ENCODE measurements around the gene HSDL2.

The HSDL2 gene

DNA sequence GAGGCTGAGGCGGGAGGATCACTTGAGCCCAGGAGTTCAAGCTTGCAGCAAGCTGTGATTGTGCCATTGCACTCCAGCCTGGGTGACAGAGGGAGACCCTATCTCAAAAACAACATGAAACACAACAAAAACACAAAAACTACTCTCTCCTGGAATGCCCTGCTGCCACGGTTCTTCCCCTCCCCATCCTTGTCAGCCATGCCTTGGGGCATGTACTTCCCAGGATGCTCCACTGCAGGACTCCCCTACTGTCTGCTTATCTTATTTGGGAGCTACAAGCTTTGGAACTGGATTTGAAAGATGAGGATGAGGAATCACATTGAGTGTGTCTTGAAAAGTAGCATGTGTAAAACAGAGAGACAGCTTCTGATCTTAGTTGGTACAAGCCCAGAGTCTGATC is 66.6 kb downstream of the HSDL2 start:
- no peak for DNase-seq (ENCODE audit: low read depth)

GRCh38 chr9:112447283-112447761 is 67.4 kb downstream of the HSDL2 start:
- peak; percentile 71 for DNase-seq (ENCODE audit: low read depth)

DNA sequence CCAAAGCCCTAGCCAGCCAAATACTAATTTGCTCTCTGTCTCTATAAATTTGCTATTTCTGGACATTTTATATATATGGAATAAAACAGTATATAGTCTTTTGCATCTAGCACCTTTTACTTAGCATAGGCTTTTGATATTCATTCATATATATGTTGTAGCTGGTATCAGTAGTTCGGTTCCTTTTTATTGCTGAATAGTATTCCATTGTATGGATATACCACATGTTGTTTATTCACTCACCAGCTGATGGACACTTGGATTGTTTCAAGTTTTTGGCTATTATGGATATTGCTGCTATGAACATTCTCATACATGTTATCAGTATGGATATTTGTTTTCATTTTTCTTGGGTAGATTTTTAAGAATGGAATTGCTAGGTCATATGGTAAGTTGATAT is 82.9 kb downstream of the HSDL2 start:
- DNase-seq (ENCODE audit: low read depth) = no peak

DNA sequence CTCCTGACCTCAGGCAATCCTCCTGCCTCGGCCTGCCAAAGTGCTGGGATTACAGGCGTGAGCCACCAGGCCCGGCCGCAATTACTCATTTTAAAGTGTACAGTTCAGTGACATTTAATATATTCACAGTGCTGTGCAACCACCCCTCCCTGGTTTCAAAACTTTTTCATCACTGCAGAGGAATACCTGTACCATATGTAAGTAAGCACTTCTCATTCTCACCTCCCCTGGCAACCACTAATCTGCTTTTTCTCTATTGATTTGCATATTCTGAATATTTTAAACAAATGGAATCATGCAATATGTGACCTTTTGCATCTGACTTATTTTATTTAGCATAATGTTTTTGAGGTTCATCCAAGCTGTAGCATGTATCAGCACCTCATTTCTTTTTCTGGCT is 85.4 kb downstream of the HSDL2 start:
- no peak for DNase-seq (ENCODE audit: low read depth)

DNA sequence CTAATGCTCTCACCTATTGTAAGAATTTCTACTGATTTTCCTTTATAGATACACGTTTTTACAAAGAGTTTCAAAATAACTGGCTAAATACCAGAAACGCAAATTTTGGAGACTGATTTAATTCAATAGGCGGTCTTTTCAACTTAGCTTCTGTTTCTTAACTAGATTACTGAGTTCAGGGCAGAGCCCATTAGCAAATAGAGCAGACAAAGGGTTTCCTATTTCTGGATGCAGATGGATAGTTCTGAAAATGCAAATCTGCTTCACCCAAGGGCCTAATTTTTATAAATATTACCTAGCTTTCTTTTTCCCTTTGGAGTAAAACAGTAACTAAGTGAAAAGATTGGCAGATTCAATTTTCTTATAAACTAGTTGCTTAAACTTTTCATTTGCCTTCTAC is 93.1 kb downstream of the HSDL2 start:
- DNase-seq (ENCODE audit: low read depth) = no peak

DNA sequence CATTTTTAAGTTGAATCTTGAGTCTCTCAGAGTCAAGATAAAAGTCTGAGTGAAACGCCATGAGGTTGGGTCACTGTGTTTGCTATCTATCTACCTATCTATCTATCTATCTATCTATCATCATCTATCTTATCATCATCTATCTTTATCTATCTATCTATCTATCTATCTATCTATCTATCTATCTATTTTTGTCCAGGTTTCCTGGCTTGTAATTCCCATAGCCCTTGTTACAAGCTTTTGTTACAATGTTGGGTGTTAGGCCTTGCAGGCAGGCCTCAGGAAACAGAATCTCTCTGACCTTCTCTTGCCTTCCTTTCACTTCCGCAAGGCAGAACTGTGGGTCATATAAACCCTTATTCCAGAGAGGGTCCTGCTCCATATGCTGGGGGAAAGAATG is 94.1 kb downstream of the HSDL2 start:
- DNase-seq (ENCODE audit: low read depth) = no peak

GRCh38 chr9:112475318-112475717 is 95.4 kb downstream of the HSDL2 start:
- DNase-seq (ENCODE audit: low read depth) = no peak

- no peak for DNase-seq (ENCODE audit: low read depth)
Measured at GRCh38 chr9:112477330-112477729, 97.4 kb downstream of the HSDL2 start.

- no peak for DNase-seq (ENCODE audit: low read depth)
Measured at GRCh38 chr9:112479221-112479620, 99.3 kb downstream of the HSDL2 start.

- no peak for DNase-seq (ENCODE audit: low read depth)
Measured at GRCh38 chr9:112484607-112485006, 104.7 kb downstream of the HSDL2 start.

GRCh38 chr9:112485574-112485973 is 105.7 kb downstream of the HSDL2 start:
- DNase-seq (ENCODE audit: low read depth) = no peak

DNA sequence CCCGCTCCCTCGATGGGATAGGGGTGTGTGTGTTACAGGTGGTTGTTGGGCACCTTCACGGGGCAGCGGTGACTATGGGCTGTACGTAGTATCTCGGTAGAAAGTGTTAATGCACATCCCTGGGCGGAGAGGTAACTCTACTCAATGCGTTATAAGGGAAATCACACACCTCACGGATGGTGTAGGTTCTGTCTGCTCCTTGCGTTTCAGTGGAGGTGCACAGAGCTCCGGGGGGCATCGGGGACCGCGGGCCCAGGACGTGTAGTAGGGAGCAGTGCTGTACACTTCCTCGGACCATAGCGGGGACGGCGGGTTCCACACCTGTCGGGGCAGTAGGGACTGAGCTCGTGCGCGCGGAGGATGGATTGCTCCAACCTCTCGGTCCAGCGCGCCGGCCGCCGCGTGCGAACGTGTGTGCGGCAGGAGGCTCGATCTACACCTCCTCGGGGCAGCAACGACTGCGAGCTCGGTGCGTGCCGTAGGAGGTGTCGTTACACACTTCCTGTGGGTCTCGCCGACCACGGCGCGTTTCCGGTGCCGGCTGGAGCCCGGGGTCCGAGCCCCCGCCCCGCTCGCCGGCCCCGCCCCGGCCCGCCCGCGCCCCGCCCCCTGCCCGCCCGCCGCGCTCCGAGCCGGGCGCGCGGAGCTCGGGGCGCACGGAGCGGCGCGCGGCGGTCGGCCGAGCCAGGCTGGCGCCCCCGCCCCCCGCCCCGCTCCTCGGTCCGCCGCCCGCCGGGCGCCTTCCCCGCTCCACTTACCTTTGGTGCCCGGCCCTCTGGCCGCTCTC is 106.5 kb downstream of the HSDL2 start, which contains the start of gene KIAA1958:
KIAA1958 (plus strand) TSS at position 607 of the 787 bp plus-strand sequence. CDS start 87,254 bp downstream, outside the sequence.
- DNase-seq (ENCODE audit: low read depth) = peak; percentile 50

DNA sequence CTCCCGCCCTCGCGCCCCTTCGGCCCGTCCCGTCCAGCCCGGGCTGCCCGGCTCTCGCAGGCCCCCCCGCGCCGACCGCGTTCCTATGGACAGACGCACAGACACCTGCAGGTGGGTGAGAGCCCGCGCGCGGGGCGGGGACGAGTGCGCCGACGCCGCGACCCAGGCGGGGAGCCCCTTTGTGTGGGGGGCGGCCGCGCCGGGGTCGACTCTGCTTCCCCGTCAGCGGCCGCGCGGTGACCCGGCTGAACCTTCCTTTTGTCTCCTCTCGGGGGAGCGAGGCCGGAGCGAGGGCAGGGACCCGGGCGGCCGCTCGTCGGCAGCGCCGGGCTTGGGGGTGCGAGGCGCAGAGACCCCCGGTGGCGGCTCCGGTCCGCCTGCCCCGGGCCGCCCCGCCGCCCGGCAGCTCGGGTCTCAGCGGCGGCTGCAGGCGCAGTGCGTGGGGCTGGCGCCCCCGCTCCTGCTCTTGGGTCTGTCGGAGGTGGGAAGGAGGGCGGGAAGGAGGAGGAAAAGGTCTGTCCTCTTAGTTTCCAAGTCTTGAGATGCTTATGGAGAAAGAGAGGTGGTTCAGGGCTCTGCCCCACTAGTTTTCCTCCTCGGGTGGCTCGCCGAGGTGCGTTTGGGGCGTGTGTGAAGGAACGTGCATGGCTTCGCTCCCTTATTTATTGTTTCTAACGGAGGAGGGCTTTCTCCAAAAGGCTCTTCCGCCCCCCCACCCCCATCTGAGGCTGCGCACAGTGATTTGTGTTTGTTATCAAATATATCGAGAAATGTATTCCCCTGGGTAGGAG is 107.3 kb downstream of the HSDL2 start:
- no peak for DNase-seq (ENCODE audit: low read depth)

- no peak for DNase-seq (ENCODE audit: low read depth)
Measured at GRCh38 chr9:112487799-112488340, 108.0 kb downstream of the HSDL2 start.

GRCh38 chr9:112489039-112489546 is 109.2 kb downstream of the HSDL2 start:
- no peak for DNase-seq (ENCODE audit: low read depth)

GRCh38 chr9:112489876-112490666 is 110.2 kb downstream of the HSDL2 start:
- DNase-seq (ENCODE audit: low read depth) = no peak

DNA sequence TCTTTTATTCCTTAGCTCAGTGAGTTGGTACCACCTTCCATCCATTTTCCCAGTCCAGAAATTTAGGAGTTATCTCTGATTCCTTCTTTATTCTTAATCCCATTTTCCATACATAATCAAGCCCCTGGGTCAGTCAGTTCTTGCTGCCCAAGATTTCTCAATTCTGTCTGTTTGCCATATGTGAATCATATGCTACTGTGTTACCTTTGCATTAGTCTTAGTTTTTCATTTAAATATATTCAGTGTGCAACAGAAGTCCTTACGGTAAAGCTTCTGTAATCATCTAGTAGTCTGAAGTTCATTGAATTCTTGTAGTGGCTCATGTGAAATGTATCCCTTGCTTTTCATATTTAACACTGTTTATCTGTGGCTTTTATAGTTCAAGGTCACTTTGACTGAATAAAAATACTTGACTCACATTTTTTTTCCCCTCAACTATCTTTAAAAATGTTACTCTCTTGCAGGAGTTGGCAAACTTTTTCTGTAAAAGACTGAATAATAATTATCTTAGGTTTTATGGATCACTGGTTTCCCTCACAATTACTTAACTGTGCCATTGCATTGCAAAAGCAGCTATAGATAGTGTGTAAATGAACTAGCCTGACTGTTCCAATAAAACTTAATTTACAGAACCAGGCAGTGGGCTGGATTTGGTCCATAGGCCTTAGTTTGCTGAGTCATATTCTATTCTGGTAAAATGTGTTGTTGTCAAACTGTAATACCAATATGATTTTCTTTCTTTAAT is 113.7 kb downstream of the HSDL2 start:
- DNase-seq (ENCODE audit: low read depth) = peak; percentile 71

DNA sequence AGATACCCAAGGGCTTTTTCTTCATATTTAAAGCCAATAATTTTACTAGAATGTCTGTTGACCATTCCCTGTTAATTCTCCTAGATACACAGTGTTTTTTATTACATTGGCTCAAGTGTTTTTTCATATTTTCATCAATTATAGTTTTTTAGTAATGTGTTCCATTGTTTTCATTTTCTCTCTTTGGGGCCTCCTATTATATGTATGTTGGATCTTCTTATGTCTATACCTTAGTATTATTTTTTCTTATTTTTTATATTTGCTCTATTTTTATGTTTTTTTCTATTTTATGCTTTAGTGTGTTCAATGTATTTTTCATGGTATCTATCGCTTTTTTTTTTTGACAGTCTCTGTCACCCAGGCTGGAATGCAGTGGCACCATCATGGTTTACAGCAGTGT is 114.2 kb downstream of the HSDL2 start:
- no peak for DNase-seq (ENCODE audit: low read depth)

DNA sequence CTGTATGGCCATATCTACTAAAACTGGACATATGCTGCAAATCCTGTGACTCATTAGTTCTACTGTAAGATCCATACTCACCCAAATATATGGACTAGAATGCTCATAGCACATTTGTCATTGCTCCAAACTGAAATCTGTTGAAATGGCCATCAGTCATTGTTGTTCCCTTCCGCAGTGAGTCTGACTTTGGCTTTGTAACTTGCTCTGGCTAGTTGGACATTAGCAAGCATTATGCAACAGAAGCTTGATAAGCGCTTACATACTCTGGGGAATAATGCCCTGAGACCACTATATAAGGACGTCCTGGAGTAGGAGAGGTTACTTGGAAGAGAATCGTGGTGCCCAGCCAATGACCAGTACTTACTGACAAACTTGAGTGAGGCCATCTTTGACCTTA is 115.7 kb downstream of the HSDL2 start:
- DNase-seq (ENCODE audit: low read depth) = no peak

GRCh38 chr9:112496074-112496722 is 116.3 kb downstream of the HSDL2 start:
- no peak for DNase-seq (ENCODE audit: low read depth)

DNA sequence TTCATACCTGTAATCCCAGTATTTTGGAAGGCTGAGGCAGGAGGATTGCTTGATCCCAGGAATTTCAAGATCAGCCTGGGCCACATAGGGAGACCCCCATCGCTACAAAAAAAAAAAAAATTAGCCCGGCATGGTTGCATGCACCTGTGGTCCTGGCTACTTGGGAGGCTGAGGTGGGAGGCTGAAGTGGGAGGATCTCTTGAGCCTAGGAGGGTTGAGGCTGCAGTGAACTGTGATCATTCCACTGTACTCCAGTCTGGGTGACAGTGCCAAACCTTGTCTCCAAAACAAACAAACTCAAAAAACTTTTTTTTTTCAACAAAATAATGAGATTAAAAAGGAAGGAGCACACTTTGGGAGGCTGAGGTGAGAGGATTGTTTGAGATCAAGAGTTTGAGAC is 120.9 kb downstream of the HSDL2 start:
- no peak for DNase-seq (ENCODE audit: low read depth)
